HG03066 (cell line): ENCODE data around the gene ZSCAN32.

Experiments used
- ATAC-seq: cut with Tn5 transposase; IDR thresholded peaks from one replicate; pipeline ENCODE4 v1.9.1; 2021; ENCODE audit warnings: low read depth; ENCODE audit not compliant: unreplicated experiment

The ZSCAN32 gene

DNA sequence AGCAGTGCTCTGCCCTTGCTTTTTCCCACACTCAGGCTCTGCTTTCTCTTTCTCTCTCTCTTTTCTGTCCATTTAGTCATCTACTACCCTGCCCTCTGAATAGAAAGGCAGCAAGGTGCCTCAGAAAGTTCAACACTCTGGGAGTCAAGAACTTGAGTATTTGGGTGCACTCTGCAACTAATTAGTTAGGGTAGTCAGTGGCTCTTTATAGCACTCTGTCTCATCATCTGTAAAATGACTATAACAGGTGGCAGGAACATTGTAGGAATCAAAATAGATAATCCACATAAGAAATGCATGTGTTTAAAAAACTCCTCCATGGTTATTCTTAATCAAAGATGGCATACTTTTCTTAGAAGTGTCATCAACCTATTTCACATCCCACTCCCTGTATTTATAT lies 37.9 kb downstream of the ZSCAN32 start:
- no peak for ATAC-seq

DNA sequence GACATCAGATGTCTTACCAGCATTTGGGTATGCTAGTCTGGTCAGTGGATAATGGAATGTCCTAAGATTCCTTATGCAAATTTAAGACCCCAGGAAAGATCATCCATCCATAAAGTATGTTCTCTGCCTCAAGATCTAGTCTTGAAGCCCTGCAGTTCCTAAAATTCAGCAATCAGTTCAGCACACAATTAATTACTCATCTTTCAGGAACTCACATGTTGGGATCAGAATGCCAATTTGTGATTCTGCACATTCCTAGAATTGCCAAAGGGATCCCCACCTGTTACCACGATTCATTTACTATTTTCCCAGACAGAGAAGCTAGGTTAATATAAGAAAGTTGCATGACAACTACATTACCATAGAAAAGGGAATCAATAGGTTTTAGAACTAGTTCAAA lies 41.9 kb downstream of the ZSCAN32 start:
- ATAC-seq, result no peak

- no peak for ATAC-seq
Observed at GRCh38 chr16:3356118-3356517, 44.7 kb downstream of the ZSCAN32 start.

GRCh38 chr16:3355589-3355988 lies 45.2 kb downstream of the ZSCAN32 start, which contains the start of gene OR2C1:
TSS of gene OR2C1 (plus strand) at chr16:3355889. CDS start at chr16:3355941, 52 bp downstream.
- no peak for ATAC-seq

DNA sequence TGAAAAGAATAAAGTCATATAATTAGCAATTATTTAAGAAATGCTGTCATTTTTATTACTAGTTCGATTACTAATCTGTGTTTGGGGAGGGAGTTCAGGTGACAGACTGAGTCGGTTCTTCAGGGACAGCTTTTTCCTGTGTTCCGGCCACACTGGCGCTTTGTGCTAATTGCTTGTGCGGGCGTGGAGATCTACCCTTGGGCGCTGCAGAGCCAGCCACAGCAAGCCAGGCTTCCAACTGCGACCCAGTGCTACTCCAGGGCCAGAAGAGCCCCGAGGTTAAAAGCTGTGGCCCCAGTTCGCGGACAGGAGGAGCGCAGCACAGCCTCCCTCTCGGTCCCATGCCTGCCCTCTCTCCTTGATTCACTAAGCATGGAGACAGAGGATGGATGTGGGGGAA lies 51.6 kb downstream of the ZSCAN32 start:
- no peak for ATAC-seq

DNA sequence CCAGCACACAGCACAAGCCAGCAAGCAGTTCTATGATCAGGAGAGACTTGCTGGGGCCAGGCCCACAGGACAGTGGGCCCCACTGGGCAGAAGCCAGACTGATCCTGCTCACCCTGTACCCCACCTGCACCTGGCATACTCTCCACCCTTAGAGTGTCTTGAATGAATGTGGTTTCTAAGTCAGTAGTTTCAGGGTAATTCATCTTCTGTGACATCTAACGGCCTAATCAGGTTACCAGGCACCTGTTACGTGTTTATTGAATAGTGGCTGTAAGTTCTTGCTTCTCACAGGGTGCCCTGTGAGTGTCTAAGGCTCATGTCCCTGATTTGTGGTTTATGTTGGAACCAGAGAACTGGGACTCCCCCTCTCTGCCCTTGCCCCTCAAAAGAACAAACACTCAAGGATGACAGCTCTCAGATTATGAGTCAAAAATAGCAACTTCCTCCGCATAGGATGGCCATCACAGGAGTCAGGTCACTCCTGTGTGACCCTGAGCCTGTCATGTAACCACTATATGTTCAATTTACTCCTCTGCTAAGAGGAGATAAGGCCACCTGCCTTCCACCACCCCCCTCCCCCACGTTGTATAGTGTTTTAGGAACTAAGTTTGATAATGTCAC lies 52.1 kb downstream of the ZSCAN32 start:
- no peak for ATAC-seq

DNA sequence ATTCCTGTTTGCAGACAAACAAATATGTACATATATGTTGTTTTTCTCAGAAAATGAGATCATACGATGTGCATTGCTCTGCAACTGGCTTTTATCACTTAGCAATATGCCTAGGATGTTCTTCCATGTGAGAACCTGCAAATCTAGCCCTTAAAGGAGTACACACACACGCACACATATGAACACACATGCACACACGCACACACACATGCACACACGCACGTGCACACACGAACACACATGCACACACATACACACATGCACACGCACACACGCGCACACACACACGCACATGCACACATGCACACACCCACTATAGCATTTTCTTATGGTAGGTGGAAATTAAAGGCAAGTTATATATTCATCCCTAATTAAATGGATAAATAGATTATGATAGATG lies 53.2 kb downstream of the ZSCAN32 start:
- ATAC-seq, result no peak

DNA sequence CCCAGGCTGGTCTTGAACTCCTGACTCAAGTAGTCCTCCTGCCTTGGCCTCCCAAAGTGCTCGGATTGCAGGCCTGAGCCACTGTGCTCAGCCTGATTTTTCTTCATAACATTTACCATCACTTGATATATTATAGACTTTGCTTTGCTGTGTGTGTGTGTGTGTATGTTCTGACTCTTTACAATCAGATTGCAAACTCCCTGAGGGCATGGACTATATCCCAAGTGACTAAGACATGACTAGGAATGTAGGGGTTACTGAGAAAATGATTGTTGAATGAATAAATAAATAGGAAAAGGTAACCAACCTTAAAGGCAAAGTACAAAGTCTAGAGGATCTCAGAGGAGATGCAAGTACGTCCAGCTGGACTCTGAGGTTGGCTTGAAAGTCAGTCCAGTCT lies 54.8 kb downstream of the ZSCAN32 start:
- ATAC-seq, result no peak
